H1 (cell line): ENCODE measurements around the gene GALNT2. TPM values are rescaled to one million over a fixed set of nuclear protein-coding genes. Genes with fewer than 3 reads are reported as not detected.

Source experiments
- CTCF ChIA-PET: fragments of 300-600 bp; sonication (Branson Sonifier 250); formaldehyde crosslinking; loops from one replicate; lab custom pipeline; 2021; ENCODE audit not compliant: partially characterized antibody; lab: Charles Lee
- POLR2A ChIA-PET: fragments of 300-600 bp; sonication (Branson Sonifier 250); formaldehyde crosslinking; loops from one replicate; lab custom pipeline; 2021; ENCODE audit warnings: inconsistent platforms; ENCODE audit not compliant: partially characterized antibody; lab: Charles Lee
- DNase-seq, 2 experiments: peaks; one replicate each; pipeline versions ENCODE4 v3.0.0 to v3.0.0-alpha.2; 2010 to 2022; ENCODE audit warnings: low spot score in 2 of 2, low read depth in 1 of 2, mixed read lengths in 1 of 2
- FAIRE-seq: peaks from 2 replicates; lab custom pipeline; 2011; peaks lifted over from hg19 to GRCh38; lab: Jason Lieb, UNC
- H2AFZ ChIP-seq: 2 replicates; pipeline ENCODE4 v1.8.1; 2012; ENCODE audit warnings: low read length, inconsistent platforms
- H2AK5ac ChIP-seq: 2 replicates; pipeline ENCODE4 v1.6.1; 2013; ENCODE audit warnings: low read depth, low read length
- H2BK120ac ChIP-seq: replicated peaks from 2 replicates; pipeline ENCODE3; 2013; ENCODE audit warnings: low read depth, low read length, inconsistent platforms
- H2BK12ac ChIP-seq: 2 replicates; pipeline ENCODE4 v1.6.1; 2013; ENCODE audit warnings: low read depth, low read length
- H2BK15ac ChIP-seq: 2 replicates; pipeline ENCODE4 v1.6.1; 2013; ENCODE audit warnings: low read length
- H2BK20ac ChIP-seq: 2 replicates; pipeline ENCODE4 v1.6.1; 2013; ENCODE audit warnings: low read length
- H2BK5ac ChIP-seq: 2 replicates; pipeline ENCODE4 v1.6.1; 2013; ENCODE audit warnings: low read depth, low read length
- H3K14ac ChIP-seq: 2 replicates; pipeline ENCODE4 v1.6.1; 2013; ENCODE audit warnings: inconsistent platforms; ENCODE audit not compliant: insufficient read length
- H3K18ac ChIP-seq: 2 replicates; pipeline ENCODE4 v1.6.1; 2013; ENCODE audit warnings: low read length; ENCODE audit errors: extremely low read depth
- H3K23ac ChIP-seq: 2 replicates; pipeline ENCODE4 v1.6.1; 2013; ENCODE audit warnings: inconsistent platforms; ENCODE audit not compliant: insufficient read length
- H3K23me2 ChIP-seq: 2 replicates; pipeline ENCODE4 v1.6.1; 2013; ENCODE audit warnings: low read depth, low read length
- H3K27ac ChIP-seq: 2 replicates; pipeline ENCODE4 v1.6.1; 2011; ENCODE audit warnings: low read depth, low read length, inconsistent platforms
- H3K27me3 ChIP-seq, 4 experiments: replicated peaks in 1 of 4; 1 replicate in 1 of 4; 2 replicates in 3 of 4; pipeline versions ENCODE4 v1.6.1 to v1.8.1; 2011 to 2013; ENCODE audit warnings: low read length in 3 of 4, mild to moderate bottlenecking in 3 of 4, inconsistent platforms in 2 of 4, mixed read lengths in 2 of 4, moderate library complexity in 1 of 4; ENCODE audit not compliant: control insufficient read depth in 3 of 4, insufficient read depth in 3 of 4; ENCODE audit errors: extremely low read depth in 1 of 4
- H3K36me3 ChIP-seq, 4 experiments: 2 replicates each; pipeline versions ENCODE4 v1.6.1 to v1.8.1; 2011 to 2013; ENCODE audit warnings: mild to moderate bottlenecking in 4 of 4, low read length in 3 of 4, moderate library complexity in 2 of 4, control low read depth in 1 of 4, inconsistent platforms in 1 of 4; ENCODE audit not compliant: insufficient read depth in 4 of 4, control insufficient read depth in 2 of 4
- H3K4ac ChIP-seq: replicated peaks from 2 replicates; pipeline ENCODE3; 2013; ENCODE audit warnings: low read length, low read depth, mixed read lengths, inconsistent platforms; ENCODE audit not compliant: insufficient read length
- H3K4me1 ChIP-seq, 4 experiments: replicated peaks in 1 of 4; 1 replicate in 1 of 4; 2 replicates in 3 of 4; pipeline versions ENCODE4 v1.6.1 to v1.8.1; 2011 to 2013; ENCODE audit warnings: low read length in 3 of 4, inconsistent platforms in 2 of 4, mixed read lengths in 1 of 4; ENCODE audit not compliant: insufficient read depth in 4 of 4, control insufficient read depth in 3 of 4
- H3K4me2 ChIP-seq, 2 experiments: 2 replicates each; pipeline versions ENCODE4 v1.6.1 to v1.8.1; 2011 to 2013; ENCODE audit warnings: low read depth in 2 of 2, low read length in 2 of 2, control low read depth in 1 of 2, inconsistent platforms in 1 of 2, mild to moderate bottlenecking in 1 of 2; ENCODE audit not compliant: insufficient read depth in 1 of 2
- H3K4me3 ChIP-seq, 4 experiments: fragments of 200-600, 300-600 bp in 1 of 4; sonication (generic), shearing (Covaris generic), sonication (Bioruptor Twin) in 1 of 4; 2 replicates each; pipeline versions ENCODE4 v1.5.1 to v1.8.1; 2011 to 2016; ENCODE audit warnings: low read length in 4 of 4, low read depth in 3 of 4, control low read depth in 2 of 4, inconsistent platforms in 2 of 4, mild to moderate bottlenecking in 2 of 4, mixed read lengths in 1 of 4, moderate library complexity in 1 of 4; ENCODE audit not compliant: insufficient read depth in 2 of 4; ENCODE audit errors: extremely low read depth in 1 of 4
- H3K56ac ChIP-seq: replicated peaks from 2 replicates; pipeline ENCODE3; 2013; ENCODE audit warnings: low read depth, mild to moderate bottlenecking, mixed read lengths, low read length, inconsistent platforms; ENCODE audit not compliant: insufficient read length
- H3K79me1 ChIP-seq: 2 replicates; pipeline ENCODE4 v1.6.1; 2013; ENCODE audit warnings: low read depth, low read length, control low read depth
- H3K79me2 ChIP-seq, 2 experiments: 2 replicates each; pipeline versions ENCODE4 v1.6.1 to v1.8.1; 2012 to 2013; ENCODE audit warnings: low read length in 2 of 2, mild to moderate bottlenecking in 2 of 2, inconsistent platforms in 1 of 2; ENCODE audit not compliant: insufficient read depth in 2 of 2, control insufficient read depth in 1 of 2
- H3K9ac ChIP-seq, 4 experiments: replicated peaks in 1 of 4; 1 replicate in 1 of 4; 2 replicates in 3 of 4; pipeline versions ENCODE4 v1.6.1 to v1.8.1; 2011 to 2013; ENCODE audit warnings: low read depth in 3 of 4, low read length in 3 of 4, control low read depth in 2 of 4, mild to moderate bottlenecking in 2 of 4, moderate library complexity in 2 of 4, inconsistent platforms in 1 of 4; ENCODE audit errors: extremely low read depth in 1 of 4
- H3K9me3 ChIP-seq, 2 experiments: 2 replicates each; pipeline versions ENCODE4 v1.6.1 to v1.8.1; 2012 to 2013; ENCODE audit warnings: mild to moderate bottlenecking in 2 of 2, moderate library complexity in 2 of 2, control low read depth in 1 of 2, inconsistent platforms in 1 of 2, low read depth in 1 of 2, low read length in 1 of 2, mixed read lengths in 1 of 2; ENCODE audit not compliant: insufficient read depth in 2 of 2
- H4K20me1 ChIP-seq, 2 experiments: replicated peaks in 1 of 2; 2 replicates each; pipeline versions ENCODE3 to v1.8.1; 2011 to 2013; ENCODE audit warnings: inconsistent platforms in 2 of 2, low read length in 2 of 2, mild to moderate bottlenecking in 1 of 2; ENCODE audit not compliant: insufficient read depth in 2 of 2, control insufficient read depth in 1 of 2
- H4K5ac ChIP-seq: 2 replicates; pipeline ENCODE4 v1.6.1; 2013; ENCODE audit warnings: low read length, low read depth, mixed read lengths, inconsistent platforms; ENCODE audit not compliant: insufficient read length
- H4K8ac ChIP-seq: 2 replicates; pipeline ENCODE4 v1.8.0; 2013; ENCODE audit warnings: mild to moderate bottlenecking, moderate library complexity, low read length, inconsistent platforms; ENCODE audit not compliant: insufficient read depth; ENCODE audit errors: extremely low read depth
- H4K91ac ChIP-seq: replicated peaks from 2 replicates; pipeline ENCODE3; 2013; ENCODE audit warnings: low read length, mixed read lengths, inconsistent platforms; ENCODE audit not compliant: insufficient read length
- POLR2A ChIP-seq, 2 experiments: IDR thresholded peaks; 1 replicate in 1 of 2; 2 replicates in 1 of 2; pipeline ENCODE4 v1.6.1; 2011; ENCODE audit warnings: low read depth in 2 of 2, low read length in 2 of 2, mild to moderate bottlenecking in 2 of 2; ENCODE audit errors: control extremely low read depth in 1 of 2
- WGBS, 2 experiments: shearing (Covaris generic) in 1 of 2; methylation state at CpG; one replicate each; pipeline versions ENCODE4 v1.1.6 to v1.1.7; 2013 to 2015; ENCODE audit warnings: low lambda C conversion rate in 2 of 2, mixed read lengths in 2 of 2, inconsistent platforms in 1 of 2, low coverage in 1 of 2, missing lambda C conversion rate in 1 of 2; ENCODE audit not compliant: insufficient replicate concordance in 2 of 2, insufficient coverage in 1 of 2, insufficient read length in 1 of 2; ENCODE audit errors: extremely low coverage in 1 of 2, missing lambda C conversion rate in 1 of 2; 5-methylcytosine and 5-hydroxymethylcytosine counted together
- polyA plus RNA-seq, 7 experiments: library from polyadenylated mRNA; depleted of rRNA in 3 of 7; stranded (reverse) in 5 of 7; unstranded in 2 of 7; fragments of >200 nt in 5 of 7; fragments of 200-250 nt in 2 of 7; gene quantifications; 1 replicate in 5 of 7; 2 replicates in 1 of 7; 4 replicates in 1 of 7; pipeline versions ENCODE4 v1.2.1 to v1.2.3, GENCODE V29; 2011 to 2013; ENCODE audit warnings: missing spikeins in 2 of 7, mixed read lengths in 2 of 7
- total RNA-seq: library from RNA; stranded (reverse); fragmentation: NEBNext Ultra II Directional; extraction: Animal tissue kit (Norgen Biotek cat#: 25700); gene quantifications from 2 replicates; pipeline ENCODE4 v1.2.1, GENCODE V29; 2021

Gene GALNT2
- total and polyA plus RNA-seq, 2 of the 8 experiments (the other 6 are each of a cell fraction or from before 2014, with no cell fraction given), result 34.5 to 75.3 TPM

DNA sequence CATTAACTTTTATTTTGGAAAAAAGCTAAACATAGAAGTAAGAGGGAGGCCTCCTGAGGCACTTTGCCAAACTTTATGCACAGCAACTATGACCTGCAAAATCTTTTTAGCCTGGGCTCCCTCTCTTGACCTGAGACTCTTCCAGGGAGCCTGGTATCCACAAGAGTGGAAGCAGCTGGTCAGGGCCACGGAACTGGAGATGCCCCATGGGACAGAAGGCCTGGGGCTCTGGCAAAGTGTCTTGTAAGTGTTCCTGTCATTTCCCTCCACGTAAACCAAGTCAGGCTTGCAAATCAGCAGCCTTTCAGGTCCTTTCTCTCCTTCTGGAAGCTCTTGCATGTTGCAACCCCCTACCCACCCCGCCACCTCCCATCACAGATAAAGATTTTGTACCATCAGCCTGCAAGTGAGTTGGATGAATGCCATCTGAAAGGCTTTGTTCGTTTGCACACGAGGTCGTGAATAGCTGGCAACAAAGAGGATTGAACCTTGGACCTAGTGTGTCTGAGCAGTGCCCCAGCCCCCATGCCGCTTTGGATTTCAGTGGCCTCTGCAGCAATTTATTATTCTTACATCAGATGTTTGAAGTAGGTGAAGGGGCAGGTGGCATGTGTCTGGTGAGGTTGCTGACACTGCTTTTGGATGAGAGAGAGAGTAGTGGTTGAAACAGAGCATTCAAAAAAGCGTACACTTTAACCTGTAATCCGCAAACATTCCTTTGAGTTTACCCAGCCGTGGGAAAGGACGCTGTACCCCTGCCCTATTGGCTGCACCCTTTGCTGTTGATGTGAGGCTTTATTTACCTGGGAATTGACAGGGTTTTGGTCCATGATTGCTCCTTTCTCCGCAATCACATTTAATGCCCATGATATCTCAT, 91.6 kb downstream of the GALNT2 start:
- no peak overlapping the region for H3K23ac ChIP-seq
- POLR2A ChIA-PET, result no interaction called here
- H4K5ac ChIP-seq, result no peak overlapping the region
- DNase-seq (no peak), FAIRE-seq (no peak)
- H2BK12ac ChIP-seq, result no peak overlapping the region
- H3K9me3 ChIP-seq, result no peaks in the 10 kb centered on the region
- H3K4me1 ChIP-seq, result peaks cover 0 to 2% (median 0%) of the 10 kb centered on the region in 4 experiments; a peak in 1 of 7 replicates
- H2BK5ac ChIP-seq, result no peak overlapping the region
- H3K4me2 ChIP-seq, result no peak overlapping the region
- no peak overlapping the region for H4K91ac ChIP-seq
- peaks cover 0 to 70% of the 10 kb centered on the region in 2 experiments; a peak in 2 of 4 replicates for H3K79me2 ChIP-seq
- H2BK120ac ChIP-seq, result no peak overlapping the region
- CTCF ChIA-PET, result interaction anchor here (0.7 to 2.1 kb wide), 3 partner anchors 11 to 19 kb away, joined by 3 to 10 read pairs (median 5); no protein-coding TSS in a partner anchor
- no peaks in the 10 kb centered on the region; the same call in 1 of the 2 replicates for H3K23me2 ChIP-seq
- H3K27me3 ChIP-seq, result no peaks in the 10 kb centered on the region
- H2AFZ ChIP-seq, result no peak overlapping the region
- no peak overlapping the region for H2BK15ac ChIP-seq
- WGBS, 2 experiments, result 89% methylated on average over 12 of the region's 12 CpGs; no CpG with 5 or more reads in 1 of the 2 experiments
- H3K14ac ChIP-seq, result no peak overlapping the region
- no peak overlapping the region for H3K4me3 ChIP-seq
- no peak for TF ChIP-seq POLR2A (IDR thresholded peaks at IDR 0.05; ENCODE audit: control extremely low read depth in 1 of 2, low read depth in 2 of 2, low read length in 2 of 2)
- H2AK5ac ChIP-seq, result no peak overlapping the region
- H4K20me1 ChIP-seq, result peaks cover 0 to 4% of the 10 kb centered on the region in 2 experiments
- H3K79me1 ChIP-seq, result peaks cover 10% of the 10 kb centered on the region; the same call in 1 of the 2 replicates
- H3K9ac ChIP-seq, result no peak overlapping the region
- no peak overlapping the region for H3K27ac ChIP-seq
- H3K4ac ChIP-seq, result no peak overlapping the region
- H3K36me3 ChIP-seq, result no peaks in the 10 kb centered on the region
- no peak overlapping the region for H4K8ac ChIP-seq
- no peak overlapping the region for H3K56ac ChIP-seq
- H2BK20ac ChIP-seq, result no peak overlapping the region
- H3K18ac ChIP-seq, result no peak overlapping the region
